Neural cell (in vitro differentiated cells): ENCODE measurements around the gene OR6M1. TPM values are rescaled to one million over a fixed set of nuclear protein-coding genes. Genes with fewer than 3 reads are reported as not detected.

Experiments
- H2AFZ ChIP-seq: fragments of 200-600, 300-800 bp; sonication (generic), shearing (Covaris generic); 2 replicates; pipeline ENCODE4 v1.6.0; 2014; ENCODE audit warnings: low read depth, mild to moderate bottlenecking, antibody characterized with exemption, low read length, moderate library complexity
- H3F3A ChIP-seq: fragments of 200-600 bp; shearing (Covaris generic); 2 replicates; pipeline ENCODE4 v1.6.1; 2016; ENCODE audit warnings: mild to moderate bottlenecking, moderate library complexity, mixed read lengths, antibody characterized with exemption, low read length; ENCODE audit not compliant: insufficient read depth, poor library complexity, severe bottlenecking
- H3K27ac ChIP-seq: fragments of 200-600, 300-800 bp; sonication (generic), shearing (Covaris generic); 2 replicates; pipeline ENCODE4 v1.5.1; 2014; ENCODE audit warnings: mild to moderate bottlenecking, low read length, moderate library complexity
- H3K27me3 ChIP-seq: fragments of 300-800, 200-600 bp; sonication (generic), shearing (Covaris generic); 2 replicates; pipeline ENCODE4 v1.6.0; 2014; ENCODE audit warnings: mild to moderate bottlenecking, low read depth, low read length, moderate library complexity; ENCODE audit not compliant: insufficient read depth
- H3K36me3 ChIP-seq: fragments of 300-800, 200-600 bp; sonication (generic), shearing (Covaris generic); 2 replicates; pipeline ENCODE4 v1.5.1; 2014; ENCODE audit warnings: mild to moderate bottlenecking, antibody characterized with exemption, low read length, moderate library complexity; ENCODE audit not compliant: insufficient read depth
- H3K4me2 ChIP-seq: fragments of 300-800, 200-600 bp; sonication (generic), shearing (Covaris generic); 2 replicates; pipeline ENCODE4 v1.6.0; 2014; ENCODE audit warnings: mild to moderate bottlenecking, low read length
- H3K4me3 ChIP-seq: fragments of 300-800, 200-600 bp; sonication (generic), shearing (Covaris generic); 2 replicates; pipeline ENCODE4 v1.5.1; 2014; ENCODE audit warnings: mild to moderate bottlenecking, low read length, moderate library complexity
- H3K79me2 ChIP-seq: fragments of 200-600 bp; shearing (Covaris generic); replicated peaks from 2 replicates; pipeline ENCODE4 v1.6.0; 2014; ENCODE audit warnings: mild to moderate bottlenecking, low read length, moderate library complexity; ENCODE audit not compliant: insufficient read depth
- H3K9ac ChIP-seq: fragments of 300-800, 200-600 bp; sonication (generic), shearing (Covaris generic); 2 replicates; pipeline ENCODE4 v1.6.1; 2016; ENCODE audit warnings: mild to moderate bottlenecking, low read length, mixed read lengths
- H3K9me2 ChIP-seq: fragments of 200-600 bp; shearing (Covaris generic); 2 replicates; pipeline ENCODE4 v1.6.1; 2016; ENCODE audit warnings: mild to moderate bottlenecking, low read length, mixed read lengths; ENCODE audit not compliant: insufficient read depth
- H3K9me3 ChIP-seq: fragments of 200-600, 300-800 bp; sonication (generic), shearing (Covaris generic); 2 replicates; pipeline ENCODE4 v1.6.1; 2016; ENCODE audit warnings: mild to moderate bottlenecking, mixed run types, low read length, moderate library complexity, mixed read lengths
- H4K20me1 ChIP-seq: fragments of 200-600 bp; shearing (Covaris generic); 2 replicates; pipeline ENCODE4 v1.6.1; 2016; ENCODE audit warnings: mild to moderate bottlenecking, mixed run types; ENCODE audit not compliant: insufficient read depth
- EP300 ChIP-seq: fragments of 450-650 bp; conservative IDR thresholded peaks from 2 replicates; pipeline ENCODE4 v1.6.1; 2014; ENCODE audit warnings: antibody characterized with exemption, mild to moderate bottlenecking, moderate library complexity; ENCODE audit not compliant: poor library complexity, severe bottlenecking
- EZH2 ChIP-seq: fragments of 200-600, 300-800 bp; shearing (Covaris generic), sonication (generic); IDR thresholded peaks from 2 replicates; pipeline ENCODE4 v1.6.1; 2014; ENCODE audit warnings: antibody characterized with exemption, low read length, borderline replicate concordance, mild to moderate bottlenecking; ENCODE audit not compliant: insufficient read depth, poor library complexity, severe bottlenecking
- MXI1 ChIP-seq: fragments of 450-650 bp; conservative IDR thresholded peaks from 2 replicates; pipeline ENCODE4 v1.6.1; 2014; ENCODE audit warnings: antibody characterized with exemption, mild to moderate bottlenecking; ENCODE audit not compliant: poor library complexity, severe bottlenecking
- POLR2AphosphoS5 ChIP-seq: IDR thresholded peaks from 2 replicates; pipeline ENCODE4 v1.6.1; 2012
- RAD21 ChIP-seq: fragments of 450-650 bp; conservative IDR thresholded peaks from 2 replicates; pipeline ENCODE4 v1.6.1; 2014; ENCODE audit warnings: antibody characterized with exemption, mild to moderate bottlenecking, moderate library complexity
- SMC3 ChIP-seq: fragments of 450-650 bp; conservative IDR thresholded peaks from 2 replicates; pipeline ENCODE4 v1.6.1; 2014; ENCODE audit warnings: antibody characterized with exemption, mild to moderate bottlenecking, moderate library complexity; ENCODE audit not compliant: poor library complexity
- TAF1 ChIP-seq: IDR thresholded peaks from 2 replicates; pipeline ENCODE4 v1.6.1; 2012; ENCODE audit warnings: low read depth
- polyA plus RNA-seq: library from polyadenylated mRNA; depleted of rRNA; stranded (reverse); fragments of >200 nt; gene quantifications from 2 replicates; pipeline ENCODE4 v1.2.3, GENCODE V29; 2014
- TF ChIP-seq, protein P1 (sequence below): IDR thresholded peaks from 2 replicates; pipeline ENCODE4 v1.6.1; 2012; ENCODE audit warnings: borderline replicate concordance
- TF ChIP-seq, protein P2 (sequence below): fragments of 450-650 bp; IDR thresholded peaks from 2 replicates; pipeline ENCODE4 v1.5.1; 2014; ENCODE audit warnings: antibody characterized with exemption, mild to moderate bottlenecking, moderate library complexity; ENCODE audit not compliant: poor library complexity, severe bottlenecking

OR6M1 gene
- polyA plus RNA-seq, 1 donor from 2014 or later, result not detected

DNA sequence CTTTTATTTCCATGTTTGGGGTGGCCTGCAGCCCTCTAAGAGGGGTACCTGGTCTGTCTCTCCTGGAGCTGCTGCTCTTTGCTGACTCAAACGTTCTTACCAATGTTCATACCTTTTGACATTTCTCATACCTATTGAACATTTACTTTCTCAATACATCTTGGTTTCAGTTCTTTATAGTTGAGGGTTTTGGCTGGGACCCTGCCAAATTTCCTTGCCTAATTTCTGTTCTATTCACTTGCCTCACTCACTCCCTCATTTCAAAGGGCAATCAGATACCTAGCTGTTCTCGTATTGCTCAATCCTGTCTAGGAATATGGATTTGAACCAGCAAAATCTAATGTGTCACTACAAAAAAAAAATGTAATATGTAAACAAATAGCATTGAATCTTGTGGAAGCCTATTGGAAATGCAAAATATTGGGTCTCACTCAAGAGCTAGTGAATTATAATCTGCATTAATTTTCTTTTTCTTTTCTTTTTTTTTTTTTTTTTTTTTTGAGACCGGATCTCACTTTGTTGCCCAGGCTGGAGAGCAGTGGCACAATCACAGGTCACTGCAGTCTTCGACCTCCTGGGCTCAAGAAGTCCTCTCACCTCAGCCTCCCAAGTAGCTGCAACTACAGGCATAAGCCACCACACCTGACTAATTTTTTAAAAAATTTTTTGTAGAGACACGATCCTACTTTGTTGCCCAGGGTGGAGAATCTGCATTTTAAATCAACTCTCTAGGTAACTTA is 7.5 kb downstream of the OR6M1 start:
- TF ChIP-seq, protein P1, sequence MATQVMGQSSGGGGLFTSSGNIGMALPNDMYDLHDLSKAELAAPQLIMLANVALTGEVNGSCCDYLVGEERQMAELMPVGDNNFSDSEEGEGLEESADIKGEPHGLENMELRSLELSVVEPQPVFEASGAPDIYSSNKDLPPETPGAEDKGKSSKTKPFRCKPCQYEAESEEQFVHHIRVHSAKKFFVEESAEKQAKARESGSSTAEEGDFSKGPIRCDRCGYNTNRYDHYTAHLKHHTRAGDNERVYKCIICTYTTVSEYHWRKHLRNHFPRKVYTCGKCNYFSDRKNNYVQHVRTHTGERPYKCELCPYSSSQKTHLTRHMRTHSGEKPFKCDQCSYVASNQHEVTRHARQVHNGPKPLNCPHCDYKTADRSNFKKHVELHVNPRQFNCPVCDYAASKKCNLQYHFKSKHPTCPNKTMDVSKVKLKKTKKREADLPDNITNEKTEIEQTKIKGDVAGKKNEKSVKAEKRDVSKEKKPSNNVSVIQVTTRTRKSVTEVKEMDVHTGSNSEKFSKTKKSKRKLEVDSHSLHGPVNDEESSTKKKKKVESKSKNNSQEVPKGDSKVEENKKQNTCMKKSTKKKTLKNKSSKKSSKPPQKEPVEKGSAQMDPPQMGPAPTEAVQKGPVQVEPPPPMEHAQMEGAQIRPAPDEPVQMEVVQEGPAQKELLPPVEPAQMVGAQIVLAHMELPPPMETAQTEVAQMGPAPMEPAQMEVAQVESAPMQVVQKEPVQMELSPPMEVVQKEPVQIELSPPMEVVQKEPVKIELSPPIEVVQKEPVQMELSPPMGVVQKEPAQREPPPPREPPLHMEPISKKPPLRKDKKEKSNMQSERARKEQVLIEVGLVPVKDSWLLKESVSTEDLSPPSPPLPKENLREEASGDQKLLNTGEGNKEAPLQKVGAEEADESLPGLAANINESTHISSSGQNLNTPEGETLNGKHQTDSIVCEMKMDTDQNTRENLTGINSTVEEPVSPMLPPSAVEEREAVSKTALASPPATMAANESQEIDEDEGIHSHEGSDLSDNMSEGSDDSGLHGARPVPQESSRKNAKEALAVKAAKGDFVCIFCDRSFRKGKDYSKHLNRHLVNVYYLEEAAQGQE, result no peak
- TF ChIP-seq RAD21 (no peak), TAF1 (no peak), EZH2 (no peak), EP300 (no peak), POLR2AphosphoS5 (no peak)
- TF ChIP-seq, protein P2, sequence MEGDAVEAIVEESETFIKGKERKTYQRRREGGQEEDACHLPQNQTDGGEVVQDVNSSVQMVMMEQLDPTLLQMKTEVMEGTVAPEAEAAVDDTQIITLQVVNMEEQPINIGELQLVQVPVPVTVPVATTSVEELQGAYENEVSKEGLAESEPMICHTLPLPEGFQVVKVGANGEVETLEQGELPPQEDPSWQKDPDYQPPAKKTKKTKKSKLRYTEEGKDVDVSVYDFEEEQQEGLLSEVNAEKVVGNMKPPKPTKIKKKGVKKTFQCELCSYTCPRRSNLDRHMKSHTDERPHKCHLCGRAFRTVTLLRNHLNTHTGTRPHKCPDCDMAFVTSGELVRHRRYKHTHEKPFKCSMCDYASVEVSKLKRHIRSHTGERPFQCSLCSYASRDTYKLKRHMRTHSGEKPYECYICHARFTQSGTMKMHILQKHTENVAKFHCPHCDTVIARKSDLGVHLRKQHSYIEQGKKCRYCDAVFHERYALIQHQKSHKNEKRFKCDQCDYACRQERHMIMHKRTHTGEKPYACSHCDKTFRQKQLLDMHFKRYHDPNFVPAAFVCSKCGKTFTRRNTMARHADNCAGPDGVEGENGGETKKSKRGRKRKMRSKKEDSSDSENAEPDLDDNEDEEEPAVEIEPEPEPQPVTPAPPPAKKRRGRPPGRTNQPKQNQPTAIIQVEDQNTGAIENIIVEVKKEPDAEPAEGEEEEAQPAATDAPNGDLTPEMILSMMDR, result no peak
- no peak overlapping the region for H3K4me2 ChIP-seq
- H3K9ac ChIP-seq, result no peak overlapping the region
- no peaks in the 10 kb centered on the region for H3K36me3 ChIP-seq
- H2AFZ ChIP-seq, result no peak overlapping the region
- no peaks in the 10 kb centered on the region for H3K9me2 ChIP-seq
- H3F3A ChIP-seq, result no peaks in the 10 kb centered on the region
- H3K9me3 ChIP-seq, result no peaks in the 10 kb centered on the region
- no peaks in the 10 kb centered on the region for H3K27me3 ChIP-seq
- peak overlapping the region; percentile 62 for H3K27ac ChIP-seq
- H3K4me3 ChIP-seq, result no peak overlapping the region
- H3K79me2 ChIP-seq, result no peaks in the 10 kb centered on the region
- no peaks in the 10 kb centered on the region for H4K20me1 ChIP-seq

DNA sequence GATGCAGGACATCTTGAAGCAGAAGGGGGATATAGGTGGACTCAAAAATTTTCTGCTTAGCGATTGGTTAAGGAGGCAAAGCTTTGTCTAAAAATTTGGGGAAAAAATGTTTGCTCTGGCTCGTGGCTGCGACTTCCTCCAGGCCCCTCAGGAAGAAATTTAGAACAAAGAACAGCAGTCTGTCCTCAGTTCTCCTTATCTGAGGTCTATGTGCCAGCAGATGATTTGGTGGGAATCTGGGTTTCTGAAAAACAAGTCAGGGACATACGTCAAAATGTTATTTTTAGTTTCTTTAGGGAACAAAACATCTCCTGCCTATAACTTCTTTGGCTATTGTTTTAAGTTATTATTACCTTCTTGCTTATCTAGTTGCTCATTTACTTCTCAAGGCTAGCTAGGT is 8.1 kb downstream of the OR6M1 start:
- TF ChIP-seq, protein P1, result no peak
- TF ChIP-seq POLR2AphosphoS5 (no peak), RAD21 (no peak), MXI1 (no peak), EZH2 (no peak), EP300 (no peak), TAF1 (no peak), SMC3 (no peak)
- TF ChIP-seq, protein P2, result no peak
- Histone ChIP-seq H3K9me2 (no peaks in the 10 kb centered on the region), H3K4me2 (no peak overlapping the region), H3K4me3 (no peak overlapping the region), H4K20me1 (no peaks in the 10 kb centered on the region), H3F3A (no peaks in the 10 kb centered on the region), H3K27ac (no peak overlapping the region), H2AFZ (no peak overlapping the region), H3K36me3 (no peaks in the 10 kb centered on the region), H3K79me2 (no peaks in the 10 kb centered on the region), H3K9ac (no peak overlapping the region), H3K27me3 (no peaks in the 10 kb centered on the region), H3K9me3 (no peaks in the 10 kb centered on the region)
